ENCODE results near the gene MEF2D.

MEF2D gene

DNA sequence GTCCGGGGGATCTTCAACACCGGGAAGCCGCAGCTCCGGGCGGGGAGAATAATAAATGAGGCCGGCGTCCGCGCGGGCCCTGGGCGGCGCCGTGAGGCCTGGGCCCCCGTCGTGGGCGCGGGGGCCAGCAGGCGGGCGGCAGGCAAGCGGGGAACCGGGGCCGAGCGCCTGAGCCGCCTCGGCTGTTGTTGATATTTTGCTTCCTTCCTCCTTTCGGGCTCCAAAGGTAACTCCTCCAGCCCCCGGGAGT is at the start of gene MEF2D:
Gene MEF2D (minus strand): TSS at position 233 of the 250 bp plus-strand sequence. CDS start 17,483 bp downstream, outside the sequence.
- no peak for DNase-seq

DNA sequence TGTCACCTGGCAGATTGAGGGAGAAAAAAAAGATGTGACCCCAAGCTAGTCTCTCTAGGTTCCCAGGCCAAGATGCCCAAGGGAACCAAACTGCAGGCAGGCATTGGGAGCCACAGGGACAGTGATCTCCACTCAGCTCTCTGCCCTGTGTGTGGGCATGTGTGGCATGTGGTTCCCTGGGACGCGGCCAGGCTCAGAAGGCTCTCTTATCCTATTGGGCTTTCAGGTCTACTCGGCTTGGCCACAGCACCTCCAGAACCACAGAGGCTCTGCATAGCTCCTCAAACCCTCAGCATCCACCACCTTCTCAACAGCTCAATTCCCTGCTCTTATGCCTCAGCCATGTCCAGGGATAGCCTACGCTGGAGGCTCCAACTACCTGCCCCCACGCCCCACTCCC is 49.8 kb upstream of the MEF2D start:
- DNase-seq = no peak

DNA sequence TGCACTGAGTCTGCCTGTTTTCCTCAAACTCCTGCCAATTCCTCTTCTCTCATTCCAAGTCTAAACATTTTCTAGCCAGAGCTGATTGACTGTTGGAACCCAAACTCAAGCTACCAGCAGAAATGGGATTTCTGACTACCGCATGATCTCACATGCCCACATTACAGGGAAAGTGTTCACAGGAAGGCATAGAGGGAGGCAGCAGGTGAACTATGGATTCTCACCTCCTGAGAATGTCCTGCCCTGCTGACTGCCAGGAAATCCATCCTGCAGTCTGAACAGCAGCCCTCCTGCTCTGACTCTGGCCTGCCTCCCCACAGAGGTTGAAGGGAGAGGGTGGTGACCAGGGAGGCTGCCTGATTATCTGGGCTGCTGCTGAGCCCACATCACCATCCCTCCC is 49.3 kb upstream of the MEF2D start:
- DNase-seq = no peak

DNA sequence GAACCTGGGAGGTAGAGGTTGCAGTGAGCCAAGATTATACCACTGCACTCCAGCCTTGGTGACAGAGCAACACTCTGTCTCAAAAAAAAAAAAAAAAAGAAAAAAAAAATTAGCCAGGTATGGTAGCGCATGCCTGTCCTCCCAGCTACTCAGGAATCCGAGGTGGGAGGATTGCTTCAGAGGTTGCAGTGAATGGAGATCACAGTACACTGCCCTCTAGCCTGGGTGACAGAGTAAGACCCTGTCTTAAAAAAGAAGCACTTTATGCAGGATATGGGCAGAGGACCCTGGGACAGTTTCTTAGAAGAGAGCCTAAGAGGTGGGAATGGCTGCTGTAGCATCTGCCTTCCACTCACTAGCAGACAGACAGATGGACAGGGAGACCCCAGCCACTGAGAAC is 48.8 kb upstream of the MEF2D start:
- DNase-seq = no peak

DNA sequence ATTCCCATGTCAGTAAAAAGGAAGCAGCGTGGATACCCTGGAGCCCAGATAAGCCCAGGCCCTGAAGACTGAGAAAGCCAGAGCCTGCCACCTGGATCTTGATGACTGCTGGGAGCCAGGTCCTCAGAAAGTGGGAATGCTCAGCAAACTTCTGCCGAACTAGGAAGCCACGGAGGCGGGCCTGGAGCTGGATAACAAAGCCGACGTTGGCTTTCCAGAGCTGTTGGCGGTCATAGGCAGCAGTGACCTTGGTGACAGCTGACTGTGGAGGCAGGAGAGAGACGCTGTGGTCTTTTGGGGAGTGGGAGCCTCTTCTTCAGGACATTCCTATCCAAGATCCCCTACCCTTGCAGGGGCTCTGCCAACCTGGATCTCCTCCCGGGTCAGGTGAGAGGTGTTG is 47.4 kb upstream of the MEF2D start:
- DNase-seq = no peak

DNA sequence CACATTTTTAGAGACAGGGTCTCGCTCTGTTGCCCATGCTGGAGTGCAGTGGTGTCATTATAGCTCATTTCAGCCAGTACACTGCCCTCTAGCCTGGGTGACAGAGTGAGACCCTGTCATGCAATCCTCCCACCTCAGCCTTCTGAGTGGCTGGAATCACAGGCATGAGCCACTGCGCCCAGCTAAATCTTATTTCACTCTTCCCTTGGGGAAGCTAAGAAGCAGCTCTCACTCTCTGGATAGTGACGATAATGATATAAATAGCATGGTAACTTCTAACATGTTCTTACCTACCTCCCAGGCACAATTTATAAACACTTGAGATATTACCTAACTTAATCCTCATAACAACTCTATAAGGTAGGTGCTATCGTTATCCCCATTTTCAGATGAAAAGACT is 46.9 kb upstream of the MEF2D start:
- no peak for DNase-seq

DNA sequence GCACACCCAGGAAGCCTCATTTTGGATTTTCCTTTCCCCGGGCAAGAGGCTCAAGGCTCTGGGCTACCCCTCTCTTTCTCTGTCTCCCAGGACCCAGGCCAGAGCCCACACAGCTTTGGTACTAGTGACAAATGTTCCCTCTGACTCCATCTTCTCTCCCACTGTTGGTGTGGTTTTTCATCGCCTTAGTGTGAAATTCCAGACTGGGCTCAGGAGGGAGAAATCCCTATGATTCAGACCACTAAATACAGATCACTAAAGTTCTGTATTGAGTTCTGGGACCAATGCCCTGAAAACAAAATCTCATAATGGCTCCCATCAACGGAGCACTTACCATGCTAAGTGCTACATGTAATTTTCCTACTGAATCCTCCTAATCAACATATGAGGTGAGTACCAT is 45.7 kb upstream of the MEF2D start:
- DNase-seq = no peak

DNA sequence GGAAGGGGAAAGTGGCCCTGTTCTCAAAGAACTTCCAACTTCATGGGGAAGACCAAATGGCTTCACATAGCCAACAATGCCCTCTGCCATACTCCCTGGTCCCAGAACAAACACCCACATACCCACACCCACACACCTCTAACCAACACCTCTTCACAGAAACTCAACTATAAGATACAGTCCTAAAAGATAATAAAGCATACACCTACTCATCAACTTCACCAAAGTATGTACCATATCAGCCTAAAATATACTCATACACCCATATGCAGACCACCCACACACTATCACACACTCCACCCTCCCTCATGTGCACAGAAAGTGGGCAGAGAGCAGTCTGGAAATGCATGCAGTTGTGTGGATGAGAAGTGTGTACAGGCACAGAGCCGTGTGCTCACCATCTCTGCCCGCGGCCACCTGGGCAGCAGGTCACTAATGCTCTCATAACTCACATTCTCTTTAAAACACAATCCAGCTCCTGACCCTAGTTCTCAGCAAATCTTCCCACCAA is 44.1 kb upstream of the MEF2D start:
- DNase-seq = no peak

DNA sequence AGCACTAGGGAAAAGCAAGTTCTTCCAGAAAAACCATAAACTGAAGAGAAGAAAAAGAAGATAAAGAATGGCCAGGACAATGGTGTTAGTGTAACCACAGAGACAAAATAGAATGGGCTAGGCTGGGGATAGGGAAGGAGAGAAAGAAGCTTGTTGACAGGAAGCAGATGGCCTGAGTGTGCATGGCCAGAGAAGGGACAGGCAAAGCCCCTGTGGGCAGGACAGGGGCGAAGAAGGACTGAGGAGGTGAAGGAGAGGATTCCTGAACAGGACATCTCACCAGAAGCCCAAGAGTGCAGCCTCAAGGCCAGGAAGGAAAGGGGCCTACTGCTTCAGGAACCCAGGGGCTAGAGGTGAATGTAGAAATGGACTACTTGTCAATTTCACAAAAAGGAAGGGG is 42.5 kb upstream of the MEF2D start:
- no peak for DNase-seq

DNA sequence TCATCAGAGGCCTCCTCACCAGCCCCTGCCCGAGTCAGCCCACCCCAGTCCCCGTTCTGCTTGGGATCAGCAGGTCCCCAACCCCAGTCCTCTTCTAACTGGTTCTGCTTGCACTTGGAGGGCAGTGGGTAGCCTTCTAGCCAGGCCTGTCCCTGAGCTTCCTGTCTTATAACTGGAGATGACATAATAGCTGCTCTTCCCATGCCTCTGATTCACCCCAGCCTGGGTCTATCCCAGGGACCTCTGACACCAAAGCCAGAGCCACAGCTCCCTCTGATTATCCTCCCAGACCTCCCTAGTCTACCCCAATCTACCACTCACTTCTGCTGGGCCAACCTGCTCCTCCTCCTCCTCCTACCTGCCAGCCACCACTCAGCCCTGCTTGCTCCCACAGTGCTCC is 40.4 kb upstream of the MEF2D start:
- DNase-seq = no peak

DNA sequence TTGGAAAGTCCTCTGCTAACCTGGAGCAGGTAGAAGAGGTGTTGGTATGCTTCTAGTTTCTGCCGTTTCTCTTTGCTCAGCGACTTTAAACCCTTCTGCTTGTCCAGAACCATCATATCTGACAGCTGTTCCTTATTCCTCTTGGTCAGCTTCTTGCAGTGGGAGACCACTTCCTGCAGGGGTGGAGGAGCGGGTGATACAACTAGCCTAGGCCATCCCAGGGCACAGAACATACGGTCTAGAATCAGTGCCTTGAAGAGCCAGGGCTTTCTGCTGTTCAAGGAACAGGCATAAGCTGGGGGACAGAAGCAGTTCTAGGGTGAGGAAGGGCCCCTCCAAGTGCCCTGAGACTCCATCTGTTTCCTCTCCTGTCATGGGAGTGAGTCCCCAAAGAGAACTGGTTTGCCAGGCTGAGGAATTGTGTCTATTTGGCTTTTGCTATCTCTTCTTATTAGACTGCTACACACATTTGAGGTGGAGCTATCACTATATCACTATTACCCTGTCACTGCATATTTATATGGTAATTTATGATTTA is 39.3 kb upstream of the MEF2D start:
- DNase-seq = no peak

DNA sequence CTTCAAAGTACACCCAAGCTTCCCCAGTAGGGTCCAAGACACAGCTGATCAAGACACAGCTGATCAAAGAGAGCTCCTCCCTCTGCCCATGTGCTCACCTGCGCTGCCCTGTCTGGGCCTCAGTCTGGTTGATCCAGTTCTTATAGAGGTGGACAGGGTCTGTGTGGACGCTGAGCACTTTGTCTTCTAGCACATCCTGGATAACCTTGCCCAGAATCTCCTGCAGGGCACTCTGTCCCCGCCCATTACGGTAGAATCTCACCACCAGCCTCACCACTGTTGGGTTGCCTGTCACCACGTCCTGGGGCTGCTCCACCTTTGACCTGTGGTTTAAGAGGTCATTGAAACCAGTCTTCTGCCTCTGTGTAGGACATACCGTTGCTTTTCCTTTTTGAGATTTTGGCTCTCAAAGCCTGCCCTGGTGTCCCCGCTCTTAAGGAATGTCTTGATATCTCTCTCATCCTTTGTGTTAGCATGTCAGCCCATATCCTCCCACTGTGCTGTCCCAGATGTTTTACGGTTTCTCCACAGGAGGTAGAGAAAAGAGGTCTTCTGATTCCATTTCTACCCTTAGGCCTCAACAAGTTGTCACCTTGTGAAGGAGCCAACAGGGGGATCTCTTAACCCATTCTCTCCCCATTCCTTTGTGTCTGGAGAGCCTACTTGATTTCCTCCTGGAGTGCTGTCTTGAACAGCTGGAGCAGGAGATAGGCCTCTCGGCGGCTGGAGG is 38.3 kb upstream of the MEF2D start:
- DNase-seq = no peak

DNA sequence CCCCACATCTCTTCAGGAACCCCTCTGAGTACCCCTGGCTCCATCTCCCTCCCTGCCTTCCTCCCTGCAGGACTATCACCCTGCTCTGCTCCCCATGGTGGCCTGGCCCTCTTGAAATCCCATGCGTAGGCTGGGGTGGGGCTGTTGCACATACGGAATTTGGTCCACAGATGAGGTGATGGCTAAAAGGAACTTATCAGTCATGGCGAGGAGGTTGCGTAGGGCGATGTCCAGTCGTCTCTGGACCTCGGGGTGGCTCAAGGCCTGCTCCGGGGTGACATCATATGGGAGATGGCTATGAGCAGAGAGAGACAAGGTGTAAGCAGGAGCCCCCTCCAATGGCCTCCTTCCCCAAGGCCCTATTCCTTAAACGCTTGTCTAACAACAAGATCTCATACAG is 36.5 kb upstream of the MEF2D start:
- DNase-seq = no peak

DNA sequence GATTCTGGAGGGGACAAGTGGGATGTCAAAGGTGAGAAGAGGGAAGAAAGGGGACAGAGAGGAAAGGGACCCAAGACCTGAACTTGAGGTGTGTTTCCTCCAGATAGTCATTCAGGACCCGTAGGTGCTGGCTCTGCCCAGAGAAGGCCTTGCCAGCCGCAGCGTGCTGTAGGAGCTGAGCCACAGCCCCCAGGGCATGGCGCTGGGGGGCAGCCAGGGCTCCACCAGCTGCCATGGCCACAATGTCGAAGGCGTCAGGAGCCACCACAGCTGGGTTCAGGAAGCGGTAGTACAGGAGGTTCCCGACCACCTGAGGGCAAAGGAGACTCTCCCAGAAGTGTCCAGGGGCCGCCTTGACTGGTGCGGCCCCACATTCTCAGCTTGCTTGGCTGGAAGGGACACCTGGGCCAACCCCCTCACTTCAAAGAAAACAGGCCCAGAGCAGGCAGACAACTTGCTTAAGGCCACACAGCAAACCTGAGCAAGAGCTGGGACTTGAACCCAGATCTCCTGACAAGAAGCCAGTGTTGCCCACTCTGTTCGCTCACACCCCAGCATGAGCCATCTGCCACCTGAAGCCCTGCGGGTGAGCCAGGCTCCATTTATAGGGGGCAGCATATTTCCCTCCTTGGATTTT is 34.0 kb upstream of the MEF2D start:
- DNase-seq = no peak

DNA sequence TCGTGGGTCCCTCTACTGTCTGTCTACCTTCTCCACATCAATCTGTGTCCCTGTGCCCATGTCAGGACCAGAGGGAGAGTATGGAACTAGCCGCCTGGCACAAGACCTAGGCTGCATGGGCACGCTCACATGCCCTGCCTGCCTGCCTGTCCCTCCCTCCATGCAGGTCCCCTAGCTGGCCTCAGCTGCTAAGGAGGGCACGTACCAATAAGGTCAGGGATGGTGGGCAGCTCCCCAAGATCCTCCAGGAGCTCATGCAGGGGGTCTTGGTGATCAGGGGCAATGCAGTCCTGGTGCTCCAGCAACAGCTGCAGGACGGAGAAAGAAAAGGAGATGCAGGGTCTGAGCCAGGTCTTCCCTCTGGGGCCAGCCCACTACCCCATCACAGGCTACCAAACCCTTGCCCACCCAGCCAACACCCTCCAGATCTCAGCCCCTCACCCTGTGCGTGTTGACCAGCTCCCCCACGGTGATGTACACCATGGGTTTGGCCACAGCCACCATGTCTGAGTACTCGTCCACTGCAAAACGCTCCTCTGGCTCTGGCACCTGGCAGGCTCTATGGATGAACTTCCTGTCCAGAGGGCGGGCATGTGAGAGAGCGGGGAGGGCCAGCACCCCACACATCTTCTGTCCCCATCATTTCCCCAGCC is 33.1 kb upstream of the MEF2D start:
- no peak for DNase-seq

DNA sequence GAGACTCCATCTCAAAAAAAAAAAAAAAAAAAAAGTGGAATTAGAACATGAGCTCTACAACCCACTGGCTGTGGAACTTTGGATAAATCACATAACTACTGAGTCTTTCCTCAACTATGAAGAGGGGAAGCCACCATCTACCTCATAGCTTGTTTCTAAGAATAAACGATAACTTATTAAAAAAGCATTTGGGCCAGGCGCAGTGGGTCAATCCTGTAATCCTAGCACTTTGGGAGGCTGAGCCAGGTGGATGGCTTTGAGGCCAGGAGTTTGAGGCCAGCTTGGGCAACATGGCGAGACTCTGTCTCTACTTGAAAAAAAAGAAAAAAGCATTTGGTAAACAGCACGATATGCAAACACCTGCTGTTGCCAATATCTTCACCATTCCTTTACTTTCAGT is 31.8 kb upstream of the MEF2D start:
- DNase-seq = no peak

DNA sequence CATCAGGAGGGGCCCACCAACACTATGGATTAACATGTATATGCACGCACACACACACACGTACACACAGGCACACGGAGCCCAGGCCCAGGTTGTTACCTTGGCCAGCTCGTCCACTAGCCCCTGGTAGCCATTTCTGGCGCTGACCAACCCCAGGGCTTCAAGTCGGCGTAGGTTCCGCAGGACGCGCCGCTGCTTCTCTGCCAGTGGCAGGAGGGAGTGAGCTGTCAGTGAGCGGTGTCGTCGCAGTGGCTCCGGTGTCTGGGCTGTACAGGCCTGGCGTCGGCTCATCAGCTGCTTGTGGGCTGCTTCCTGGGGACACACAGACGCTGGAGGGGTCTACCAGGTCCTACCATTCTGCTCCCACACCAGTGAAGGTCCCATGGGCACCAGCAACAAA is 29.4 kb upstream of the MEF2D start:
- DNase-seq = no peak

DNA sequence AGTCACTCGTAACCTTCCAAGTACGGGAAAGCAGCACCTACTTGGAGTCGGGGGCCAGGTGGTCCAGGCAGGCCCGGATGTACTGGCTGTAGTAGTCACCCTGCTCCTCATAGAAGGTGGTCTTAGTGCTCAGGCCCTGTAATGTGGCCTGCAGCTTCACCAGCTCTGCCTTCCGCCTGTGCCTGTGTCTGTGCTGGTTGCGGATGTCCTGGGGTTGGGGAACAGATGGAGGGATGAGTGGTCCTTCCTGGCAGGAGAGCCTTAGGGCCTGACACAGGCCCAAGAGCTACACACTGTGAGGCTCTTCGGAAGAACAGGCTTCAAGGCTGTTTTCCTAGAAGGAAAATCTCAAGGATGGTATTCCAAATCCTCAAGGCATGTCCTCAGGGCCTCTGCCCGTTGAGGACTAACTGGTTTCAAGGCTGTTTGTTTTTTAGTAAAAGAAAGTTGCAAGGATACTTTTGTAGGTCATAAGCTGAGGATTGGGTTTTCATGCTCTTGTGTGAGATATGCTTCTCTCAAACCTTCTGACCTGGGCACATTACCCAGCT is 28.4 kb upstream of the MEF2D start:
- DNase-seq = no peak

DNA sequence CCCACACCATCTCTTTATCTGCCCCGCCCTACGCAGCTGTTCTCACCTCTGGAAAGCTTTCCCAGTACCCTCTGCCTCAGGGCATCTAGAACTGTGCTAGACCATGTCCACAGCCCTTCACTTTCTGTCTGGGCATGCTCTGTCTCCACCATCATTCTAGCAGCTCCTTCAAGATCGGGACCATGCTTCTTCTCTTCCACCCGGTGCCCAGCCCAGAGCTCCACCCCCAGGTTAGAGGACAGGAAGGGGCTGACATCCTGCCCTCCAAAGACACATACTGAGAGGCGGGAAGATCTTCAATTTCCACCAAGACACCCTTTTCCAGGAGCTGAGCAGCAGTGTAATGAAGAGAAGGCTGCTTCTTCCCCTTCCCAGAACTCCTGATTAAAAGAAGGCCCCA is 27.7 kb upstream of the MEF2D start:
- DNase-seq = no peak

DNA sequence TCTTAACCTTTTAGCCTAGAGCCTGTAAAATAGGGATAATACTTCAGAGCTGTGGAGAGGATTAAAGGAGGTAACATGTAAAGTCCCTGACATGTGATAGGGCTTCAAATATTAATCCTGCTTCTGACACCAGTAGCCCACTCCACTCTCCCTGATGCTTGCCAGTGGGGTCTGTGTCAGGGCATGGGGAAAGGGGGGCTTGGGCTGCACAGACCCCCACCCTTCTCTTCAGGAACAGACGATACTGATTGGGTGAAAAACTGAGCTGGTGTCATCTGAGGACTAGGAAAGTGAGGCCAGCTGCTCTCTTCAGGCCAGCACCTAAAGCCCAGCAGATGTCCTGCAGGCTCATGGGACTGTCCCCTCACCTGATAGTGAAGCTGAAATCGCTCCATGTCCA is 27.0 kb upstream of the MEF2D start:
- DNase-seq = no peak

DNA sequence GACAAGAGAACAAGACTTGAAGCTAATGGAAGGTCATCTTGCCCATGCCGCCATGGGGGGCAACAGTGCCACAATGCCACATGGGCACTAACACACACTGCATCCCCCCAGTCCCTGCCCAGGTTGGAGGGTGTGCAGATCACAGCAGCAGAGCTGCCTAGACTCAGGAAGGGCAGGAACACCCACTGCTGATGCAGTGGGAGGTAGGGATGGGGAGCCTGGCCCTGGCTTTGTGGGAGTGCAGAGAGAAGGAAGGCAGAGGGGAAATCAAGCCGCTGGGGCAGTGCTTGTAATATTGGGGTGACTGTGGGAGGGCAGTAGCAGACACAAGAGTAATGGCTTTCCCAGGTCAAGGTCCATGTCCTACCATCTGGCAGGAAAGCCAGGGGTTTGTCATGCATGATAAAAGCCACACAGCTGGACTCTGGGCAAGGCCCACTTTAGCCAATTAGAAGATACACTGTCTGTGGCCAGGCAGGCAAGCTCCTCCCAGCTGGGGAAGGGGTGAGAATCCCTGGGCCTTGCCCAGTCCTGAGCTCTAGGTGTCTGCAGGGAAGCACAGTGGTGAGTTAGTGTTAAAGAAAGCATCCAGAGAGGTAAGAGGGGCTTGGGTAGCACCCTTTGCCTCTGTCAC is 25.4 kb upstream of the MEF2D start:
- DNase-seq = no peak

DNA sequence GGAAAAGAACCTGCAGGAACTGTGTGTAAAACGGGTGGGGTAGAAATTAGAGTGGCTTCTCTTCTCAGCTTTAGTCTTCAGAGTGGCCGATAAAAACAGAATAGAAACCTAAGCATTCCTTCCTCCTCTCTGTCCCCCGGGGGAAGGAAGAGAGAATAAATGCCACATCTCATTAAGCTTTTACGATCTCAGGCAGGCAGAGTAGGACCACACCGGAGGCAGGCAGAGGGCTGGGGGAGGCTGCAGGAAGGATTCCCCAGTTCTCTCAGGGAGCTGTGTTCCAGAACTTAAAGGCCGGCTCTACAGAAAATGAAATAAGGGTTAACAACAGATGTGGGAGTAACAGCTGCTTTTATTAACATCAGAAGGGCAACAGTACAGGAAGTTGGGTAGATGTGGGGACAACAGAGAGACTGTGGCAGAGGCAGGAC is 24.5 kb upstream of the MEF2D start:
- DNase-seq = no peak

DNA sequence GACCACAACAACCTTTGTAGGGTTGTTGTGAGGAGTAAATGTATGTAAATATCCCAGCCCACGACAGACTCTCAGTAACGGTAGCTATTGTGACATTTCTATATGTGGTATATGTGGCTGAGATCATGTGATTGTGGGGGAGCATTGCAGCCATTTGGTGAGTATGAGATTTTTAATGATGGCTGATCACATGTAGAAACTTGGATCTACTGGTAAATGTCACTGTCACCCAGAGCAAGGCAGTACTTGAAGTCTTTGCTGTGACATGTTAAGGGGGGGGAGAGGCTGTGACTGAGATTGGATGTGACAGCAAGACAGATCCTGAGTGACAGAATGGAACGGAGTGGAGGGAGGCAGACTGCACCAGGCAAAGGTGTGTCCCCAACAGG is 23.9 kb upstream of the MEF2D start:
- DNase-seq = no peak

Data from hematopoietic multipotent progenitor cell treated with erythropoietin and hydrocortisone succinate and interleukin-3 and kit ligand, for 8 days (in vitro differentiated cells).